Common myeloid progenitor, CD34-positive (primary cell): ENCODE results near the gene RBL1. TPM values are rescaled to one million over a fixed set of nuclear protein-coding genes. Genes with fewer than 3 reads are reported as not detected.

Source experiments
- CTCF ChIA-PET: fragments of 350-600 bp; sonication (Branson Sonifier 250); formaldehyde crosslinking; loops from one replicate; lab custom pipeline; 2021; ENCODE audit warnings: antibody characterized with exemption; lab: Charles Lee
- POLR2A ChIA-PET: fragments of 350-600 bp; sonication (Branson Sonifier 250); formaldehyde crosslinking; loops from one replicate; lab custom pipeline; 2021; ENCODE audit warnings: antibody characterized with exemption; lab: Charles Lee
- DNase-seq, 3 donors: peaks; one replicate each; pipeline versions ENCODE4 v3.0.0 to v3.0.0-alpha.2; 2013
- H3K27ac ChIP-seq, 2 experiments: 1 replicate in 1 of 2; 2 replicates in 1 of 2; pipeline ENCODE4 v1.7.0; 2013; ENCODE audit warnings: inconsistent platforms in 2 of 2, low read length in 2 of 2, mild to moderate bottlenecking in 2 of 2, low read depth in 1 of 2, moderate library complexity in 1 of 2; ENCODE audit not compliant: severe bottlenecking in 2 of 2, insufficient read depth in 1 of 2, poor library complexity in 1 of 2
- H3K27me3 ChIP-seq, 5 experiments: replicated peaks in 2 of 5; 1 replicate in 3 of 5; 2 replicates in 2 of 5; pipeline versions ENCODE4 v1.6.1 to v1.7.0; 2013; ENCODE audit warnings: low read length in 4 of 5, mild to moderate bottlenecking in 2 of 5, moderate library complexity in 2 of 5, inconsistent platforms in 1 of 5; ENCODE audit not compliant: insufficient read depth in 5 of 5, control insufficient read depth in 4 of 5
- H3K36me3 ChIP-seq, 4 experiments: 1 replicate in 2 of 4; 2 replicates in 2 of 4; pipeline versions ENCODE4 v1.6.1 to v1.7.0; 2013; ENCODE audit warnings: low read length in 3 of 4, control low read depth in 1 of 4, mild to moderate bottlenecking in 1 of 4; ENCODE audit not compliant: control insufficient read depth in 4 of 4, insufficient read depth in 4 of 4
- H3K4me1 ChIP-seq, 4 experiments: 1 replicate in 3 of 4; 2 replicates in 1 of 4; pipeline versions ENCODE4 v1.6.1 to v1.7.1; 2013; ENCODE audit warnings: low read length in 3 of 4, mild to moderate bottlenecking in 3 of 4, control low read depth in 1 of 4, inconsistent platforms in 1 of 4, moderate library complexity in 1 of 4; ENCODE audit not compliant: control insufficient read depth in 4 of 4, insufficient read depth in 4 of 4; ENCODE audit errors: control extremely low read depth in 1 of 4
- H3K4me3 ChIP-seq, 7 experiments: 1 replicate in 4 of 7; 2 replicates in 3 of 7; pipeline versions ENCODE4 v1.5.1 to v1.7.0; 2013; ENCODE audit warnings: mild to moderate bottlenecking in 7 of 7, low read length in 6 of 7, moderate library complexity in 6 of 7, inconsistent platforms in 2 of 7, low read depth in 2 of 7, control low read depth in 1 of 7; ENCODE audit not compliant: insufficient read depth in 4 of 7, control insufficient read depth in 1 of 7; ENCODE audit errors: extremely low read depth in 1 of 7
- H3K9me3 ChIP-seq, 5 experiments: 1 replicate in 4 of 5; 2 replicates in 1 of 5; pipeline versions ENCODE4 v1.6.1 to v1.7.1; 2013; ENCODE audit warnings: low read length in 4 of 5, mild to moderate bottlenecking in 2 of 5, inconsistent platforms in 1 of 5, low read depth in 1 of 5, moderate library complexity in 1 of 5; ENCODE audit not compliant: control insufficient read depth in 4 of 5, insufficient read depth in 2 of 5; ENCODE audit errors: control extremely low read depth in 1 of 5
- WGBS: methylation state at CpG from one replicate; pipeline ENCODE4 v1.1.5; 2013; ENCODE audit not compliant: insufficient coverage; 5-methylcytosine and 5-hydroxymethylcytosine counted together
- polyA plus RNA-seq: library from polyadenylated mRNA; unstranded; fragments of 120-200 nt; gene quantifications from one replicate; pipeline ENCODE4 v1.2.1, GENCODE V29; 2013

The RBL1 gene, protein sequence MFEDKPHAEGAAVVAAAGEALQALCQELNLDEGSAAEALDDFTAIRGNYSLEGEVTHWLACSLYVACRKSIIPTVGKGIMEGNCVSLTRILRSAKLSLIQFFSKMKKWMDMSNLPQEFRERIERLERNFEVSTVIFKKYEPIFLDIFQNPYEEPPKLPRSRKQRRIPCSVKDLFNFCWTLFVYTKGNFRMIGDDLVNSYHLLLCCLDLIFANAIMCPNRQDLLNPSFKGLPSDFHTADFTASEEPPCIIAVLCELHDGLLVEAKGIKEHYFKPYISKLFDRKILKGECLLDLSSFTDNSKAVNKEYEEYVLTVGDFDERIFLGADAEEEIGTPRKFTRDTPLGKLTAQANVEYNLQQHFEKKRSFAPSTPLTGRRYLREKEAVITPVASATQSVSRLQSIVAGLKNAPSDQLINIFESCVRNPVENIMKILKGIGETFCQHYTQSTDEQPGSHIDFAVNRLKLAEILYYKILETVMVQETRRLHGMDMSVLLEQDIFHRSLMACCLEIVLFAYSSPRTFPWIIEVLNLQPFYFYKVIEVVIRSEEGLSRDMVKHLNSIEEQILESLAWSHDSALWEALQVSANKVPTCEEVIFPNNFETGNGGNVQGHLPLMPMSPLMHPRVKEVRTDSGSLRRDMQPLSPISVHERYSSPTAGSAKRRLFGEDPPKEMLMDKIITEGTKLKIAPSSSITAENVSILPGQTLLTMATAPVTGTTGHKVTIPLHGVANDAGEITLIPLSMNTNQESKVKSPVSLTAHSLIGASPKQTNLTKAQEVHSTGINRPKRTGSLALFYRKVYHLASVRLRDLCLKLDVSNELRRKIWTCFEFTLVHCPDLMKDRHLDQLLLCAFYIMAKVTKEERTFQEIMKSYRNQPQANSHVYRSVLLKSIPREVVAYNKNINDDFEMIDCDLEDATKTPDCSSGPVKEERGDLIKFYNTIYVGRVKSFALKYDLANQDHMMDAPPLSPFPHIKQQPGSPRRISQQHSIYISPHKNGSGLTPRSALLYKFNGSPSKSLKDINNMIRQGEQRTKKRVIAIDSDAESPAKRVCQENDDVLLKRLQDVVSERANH
- 6.3 TPM for polyA plus RNA-seq

DNA sequence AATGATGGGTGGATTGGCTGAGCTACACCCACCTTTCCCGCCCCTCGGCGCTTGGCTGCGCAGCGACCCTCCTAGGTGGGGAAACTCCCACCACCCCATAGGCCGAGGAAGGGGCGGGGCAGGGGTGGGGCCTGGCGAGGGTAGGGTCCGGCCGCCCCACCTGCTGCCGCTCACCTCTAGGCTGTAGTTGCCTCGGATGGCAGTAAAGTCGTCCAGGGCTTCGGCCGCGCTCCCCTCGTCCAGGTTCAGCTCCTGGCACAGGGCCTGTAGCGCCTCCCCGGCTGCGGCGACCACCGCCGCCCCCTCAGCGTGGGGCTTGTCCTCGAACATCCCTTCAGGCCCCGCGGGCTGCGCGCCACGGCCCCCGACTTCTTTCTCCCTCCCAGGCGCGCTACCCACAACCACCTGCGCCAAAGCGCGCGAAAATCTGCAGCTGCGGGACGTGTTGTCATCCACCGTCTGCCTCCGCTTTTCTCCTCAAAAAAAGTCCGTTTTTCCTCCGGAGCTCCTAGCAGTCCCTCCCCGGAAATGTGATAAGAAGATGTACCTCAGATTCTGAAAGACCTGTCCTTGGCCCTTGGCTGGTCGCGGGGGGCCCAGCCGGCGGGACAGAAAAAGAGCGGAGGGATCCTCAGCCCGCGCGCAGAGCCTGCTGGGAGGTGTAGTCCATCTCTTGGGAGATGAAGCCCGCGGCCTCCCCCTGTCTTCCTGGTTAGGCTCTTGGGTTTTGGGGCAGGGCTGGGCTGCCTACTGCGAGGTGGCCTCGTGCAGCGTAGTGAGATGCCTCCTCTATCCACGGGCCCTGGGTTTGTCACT is at the start of gene RBL1:
Gene RBL1, minus strand, starts transcription at position 399 of the 816 bp plus-strand sequence. Its CDS starts 69 bp downstream, at position 330.
- Histone ChIP-seq H3K4me1 (peaks cover 0 to 25% (median 17%) of the 10 kb centered on the region in 4 experiments), H3K36me3 (peaks cover 0 to 12% (median 4%) of the 10 kb centered on the region in 4 experiments), H3K4me3 (peak within 1 kb of the TSS; percentile 66 to 91 (median 76)), H3K9me3 (no peaks in the 10 kb centered on the region), H3K27ac (peak within 1 kb of the TSS; percentile 81 to 89), H3K27me3 (no peaks in the 10 kb centered on the region)
- ChIA-PET POLR2A (interaction anchor here (0.6 kb wide), 2 partner anchors 9 to 609 kb away, joined by 3 to 5 read pairs; no protein-coding TSS in a partner anchor), CTCF (no interaction called here)
- DNase-seq, result peak; percentile 88 to 94 (median 92)
- WGBS, result under 1% methylated on average over 46 of the region's 58 CpGs

DNA sequence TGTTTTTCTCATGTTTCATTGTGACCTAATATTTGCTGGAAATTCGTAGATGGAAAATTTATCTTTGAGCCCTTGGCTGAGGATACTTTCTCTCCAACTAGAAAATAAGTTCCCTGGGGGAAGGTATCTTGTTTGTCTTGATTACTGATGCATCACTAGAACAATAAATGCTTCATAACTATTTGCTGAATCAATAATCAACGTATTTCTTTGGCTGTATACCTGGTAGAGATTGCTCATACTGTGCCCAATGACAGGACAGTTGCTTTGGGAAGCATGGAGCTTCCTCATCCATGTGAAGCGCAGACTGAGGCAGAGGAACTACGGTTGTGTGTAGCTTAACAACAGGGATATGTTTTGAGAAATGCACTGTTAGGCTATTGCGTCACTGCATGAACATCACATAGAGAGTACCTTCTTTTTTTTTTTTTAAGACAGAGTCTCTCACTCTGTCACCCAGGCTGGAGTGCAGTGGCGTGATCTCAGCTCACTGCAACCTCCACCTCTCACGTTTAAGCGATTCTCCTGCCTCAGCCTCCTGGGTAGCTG is 49.1 kb upstream of the RBL1 start:
- CTCF ChIA-PET, result interaction anchor here (1.1 to 1.3 kb wide), 2 partner anchors 14 to 17 kb away, joined by 3 to 4 read pairs; no protein-coding TSS in a partner anchor
- Histone ChIP-seq H3K4me3 (no peak overlapping the region), H3K36me3 (no peaks in the 10 kb centered on the region), H3K27ac (no peak overlapping the region), H3K9me3 (no peaks in the 10 kb centered on the region), H3K4me1 (no peaks in the 10 kb centered on the region), H3K27me3 (no peaks in the 10 kb centered on the region)
- WGBS, result 100% methylated on average over 2 of the region's 8 CpGs
- POLR2A ChIA-PET, result interaction anchor here (0.8 kb wide), 1 partner anchor 9 kb away, joined by 4 read pairs; no protein-coding TSS in a partner anchor
- DNase-seq, result no peak

DNA sequence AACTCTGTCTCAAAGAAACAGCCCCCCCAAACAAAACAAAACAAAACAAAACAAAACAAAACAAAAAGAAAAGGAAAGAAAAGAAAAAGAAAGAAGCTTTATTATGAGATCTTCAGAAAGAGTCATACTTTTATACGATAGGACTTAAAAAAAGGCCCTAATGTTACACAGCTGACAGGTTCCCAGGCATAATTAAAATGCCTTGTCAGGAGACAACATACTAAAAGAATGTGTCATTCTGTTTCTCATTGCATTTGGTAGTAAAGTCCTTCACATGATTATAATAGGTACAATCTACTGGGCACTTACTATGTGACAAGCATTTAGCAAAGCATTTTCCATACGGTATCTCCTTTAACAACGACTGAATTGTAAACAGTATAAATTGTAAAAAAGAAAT is 46.9 kb upstream of the RBL1 start:
- ChIA-PET POLR2A (no interaction called here), CTCF (interaction anchor here (0.8 kb wide), 1 partner anchor 12 kb away, joined by 3 read pairs; no protein-coding TSS in a partner anchor)
- H3K27me3 ChIP-seq, result no peaks in the 10 kb centered on the region
- no peak overlapping the region for H3K27ac ChIP-seq
- no peaks in the 10 kb centered on the region for H3K4me1 ChIP-seq
- H3K4me3 ChIP-seq, result no peak overlapping the region
- H3K9me3 ChIP-seq, result no peaks in the 10 kb centered on the region
- DNase-seq, result no peak
- 100% methylated on average over 1 of the region's 3 CpGs for WGBS
- H3K36me3 ChIP-seq, result no peaks in the 10 kb centered on the region

DNA sequence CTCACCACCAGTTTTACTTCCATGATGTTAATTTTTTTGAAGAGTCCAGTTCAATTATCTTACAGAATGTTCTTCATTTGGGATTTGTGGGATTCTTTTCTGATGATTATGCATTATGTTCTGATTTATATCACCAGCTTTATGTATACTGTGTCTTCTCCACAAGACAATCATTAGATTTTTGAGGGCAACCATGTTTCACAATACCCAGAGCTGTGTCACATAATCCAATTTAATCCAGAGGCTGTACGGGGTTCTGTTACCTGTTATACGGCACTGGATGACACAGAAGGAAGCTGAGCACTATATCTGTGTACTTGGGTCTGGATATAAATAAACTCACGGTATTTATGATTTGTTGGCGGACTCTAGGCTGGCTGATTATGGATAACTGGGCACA is 41.8 kb upstream of the RBL1 start:
- Histone ChIP-seq H3K4me3 (no peak overlapping the region), H3K27ac (no peak overlapping the region), H3K4me1 (no peaks in the 10 kb centered on the region), H3K9me3 (no peaks in the 10 kb centered on the region), H3K27me3 (no peaks in the 10 kb centered on the region), H3K36me3 (no peaks in the 10 kb centered on the region)
- ChIA-PET CTCF (no interaction called here), POLR2A (no interaction called here)
- WGBS, result 100% methylated on average over 4 of the region's 4 CpGs
- DNase-seq, result no peak

DNA sequence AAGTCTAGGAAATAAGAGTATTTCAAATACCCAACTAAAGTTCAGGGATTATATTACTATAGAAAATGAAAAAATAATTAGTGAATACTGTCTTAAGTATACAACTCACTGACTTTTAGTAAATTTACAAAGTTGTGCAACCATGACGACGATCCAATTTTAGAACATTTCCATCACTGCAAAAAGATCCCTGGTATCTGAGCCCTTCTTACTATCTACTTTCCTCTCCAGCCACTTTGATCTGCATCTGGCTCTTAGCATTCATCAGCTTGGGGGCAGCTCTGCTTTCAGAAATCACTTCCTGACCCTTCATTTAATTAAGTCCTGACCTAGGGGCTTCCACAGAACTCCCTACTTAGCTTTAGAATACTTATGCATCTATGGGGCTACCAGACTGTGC is 38.2 kb upstream of the RBL1 start:
- H3K36me3 ChIP-seq, result no peaks in the 10 kb centered on the region
- no peaks in the 10 kb centered on the region for H3K4me1 ChIP-seq
- H3K27me3 ChIP-seq, result no peaks in the 10 kb centered on the region
- ChIA-PET CTCF (no interaction called here), POLR2A (no interaction called here)
- DNase-seq, result no peak
- WGBS, result 100% methylated on average over 2 of the region's 2 CpGs
- no peaks in the 10 kb centered on the region for H3K9me3 ChIP-seq
- H3K27ac ChIP-seq, result no peak overlapping the region
- no peak overlapping the region for H3K4me3 ChIP-seq

DNA sequence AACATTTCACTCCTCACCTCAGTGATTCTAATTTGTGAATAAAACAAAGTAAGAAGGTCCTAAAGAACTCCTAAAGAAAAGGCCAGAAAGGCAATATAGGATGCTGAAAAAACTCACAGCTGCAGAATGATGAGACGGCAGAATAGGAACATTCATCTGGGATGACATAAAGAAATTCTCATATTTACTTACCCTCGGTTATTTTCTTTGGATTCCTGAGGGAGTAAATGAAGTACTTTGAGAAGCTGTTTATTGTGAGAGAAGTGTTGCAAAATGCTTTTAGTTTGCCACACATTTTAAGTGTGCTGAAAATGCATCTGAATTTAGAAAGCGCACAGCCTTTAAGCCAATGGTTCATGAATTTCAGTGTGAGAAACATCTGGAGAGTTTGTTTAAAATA is 35.7 kb upstream of the RBL1 start:
- Histone ChIP-seq H3K27ac (no peak overlapping the region), H3K4me3 (no peak overlapping the region), H3K27me3 (no peaks in the 10 kb centered on the region), H3K4me1 (no peaks in the 10 kb centered on the region), H3K36me3 (no peaks in the 10 kb centered on the region), H3K9me3 (no peaks in the 10 kb centered on the region)
- POLR2A ChIA-PET, result interaction anchor here (0.6 kb wide), 1 partner anchor 13 kb away, joined by 3 read pairs; no protein-coding TSS in a partner anchor
- no peak for DNase-seq
- WGBS, result 100% methylated on average over 1 of the region's 3 CpGs
- CTCF ChIA-PET, result interaction anchor here (1.3 kb wide), 1 partner anchor 11 kb away, joined by 3 read pairs; no protein-coding TSS in a partner anchor
